OCI-LY7 (cell line): ENCODE data around the gene GALNT10. TPM values are rescaled to one million over a fixed set of nuclear protein-coding genes. Genes with fewer than 3 reads are reported as not detected.

Experiments
- BruUV-seq: library from RNA; stranded (reverse); fragments of 400-500 nt; replicated peaks from 2 replicates; lab custom pipeline; 2021; lab: Mats Ljungman, UMichigan
- CTCF ChIA-PET: fragments of 300-600 bp; sonication (Branson Sonifier 250); formaldehyde crosslinking; loops from one replicate; lab custom pipeline; 2022; ENCODE audit warnings: antibody characterized with exemption; ENCODE audit not compliant: unreplicated experiment; lab: Charles Lee
- POLR2A ChIA-PET: fragments of 300-600 bp; sonication (Branson Sonifier 250); formaldehyde crosslinking; loops from one replicate; lab custom pipeline; 2022; ENCODE audit warnings: antibody characterized with exemption; lab: Charles Lee
- DNase-seq: peaks from one replicate; pipeline ENCODE4 v3.0.0-alpha.2; 2015; ENCODE audit warnings: low spot score
- H2AFZ ChIP-seq: fragments of 200-600 bp; sonication (generic), shearing (Covaris generic); 2 replicates; pipeline ENCODE4 v1.6.1; 2014; ENCODE audit warnings: mild to moderate bottlenecking, antibody characterized with exemption, low read length, moderate library complexity
- H3K27ac ChIP-seq: fragments of 200-600 bp; sonication (generic); 2 replicates; pipeline ENCODE4 v1.5.1; 2014; ENCODE audit warnings: mixed run types, low read depth, mild to moderate bottlenecking, moderate library complexity, low read length, inconsistent platforms; ENCODE audit not compliant: poor library complexity, severe bottlenecking
- H3K36me3 ChIP-seq: fragments of 200-600 bp; sonication (generic); 2 replicates; pipeline ENCODE4 v1.6.1; 2014; ENCODE audit warnings: mild to moderate bottlenecking, antibody characterized with exemption, low read length, moderate library complexity, mixed read lengths; ENCODE audit not compliant: insufficient read depth
- H3K4me1 ChIP-seq: fragments of 200-600 bp; sonication (generic); 2 replicates; pipeline ENCODE4 v1.5.1; 2014; ENCODE audit warnings: mild to moderate bottlenecking, low read length; ENCODE audit not compliant: insufficient read depth, poor library complexity, severe bottlenecking
- H3K4me2 ChIP-seq: fragments of 200-600 bp; sonication (generic); 2 replicates; pipeline ENCODE4 v1.6.1; 2014; ENCODE audit warnings: mild to moderate bottlenecking, low read length
- H3K4me3 ChIP-seq: fragments of 200-600 bp; sonication (generic); 2 replicates; pipeline ENCODE4 v1.5.1; 2014; ENCODE audit warnings: mild to moderate bottlenecking, low read depth, low read length; ENCODE audit not compliant: poor library complexity, severe bottlenecking
- H3K79me2 ChIP-seq: fragments of 200-600 bp; sonication (generic); 2 replicates; pipeline ENCODE4 v1.6.1; 2016; ENCODE audit warnings: low read depth, mild to moderate bottlenecking, low read length, moderate library complexity, mixed read lengths; ENCODE audit not compliant: insufficient read depth
- H3K9me2 ChIP-seq: fragments of 200-600 bp; sonication (generic); 2 replicates; pipeline ENCODE4 v1.6.1; 2016; ENCODE audit warnings: mild to moderate bottlenecking, low read length, mixed read lengths; ENCODE audit not compliant: insufficient read depth
- H3K9me3 ChIP-seq: fragments of 200-600 bp; sonication (generic); 2 replicates; pipeline ENCODE4 v1.6.1; 2014; ENCODE audit warnings: mild to moderate bottlenecking, mixed run types, low read length, mixed read lengths
- H4K20me1 ChIP-seq: fragments of 200-600 bp; sonication (generic); 2 replicates; pipeline ENCODE4 v1.6.1; 2014; ENCODE audit warnings: mild to moderate bottlenecking, antibody characterized with exemption, low read length, moderate library complexity, mixed read lengths; ENCODE audit not compliant: insufficient read depth
- CTCF ChIP-seq: fragments of 200-600 bp; sonication (generic); conservative IDR thresholded peaks from 2 replicates; pipeline ENCODE4 v1.5.1; 2014; ENCODE audit warnings: mild to moderate bottlenecking, antibody characterized with exemption, low read length, moderate library complexity, mixed read lengths
- EZH2phosphoT487 ChIP-seq: fragments of 200-600 bp; sonication (generic); IDR thresholded peaks from 2 replicates; pipeline ENCODE4 v1.6.1; 2018; ENCODE audit warnings: low read depth, borderline replicate concordance, mild to moderate bottlenecking, mixed run types, antibody characterized with exemption, low read length, moderate library complexity, mixed read lengths
- intact Hi-C: fragments of 100-400 bp; cut with micrococcal nuclease; formaldehyde crosslinking; loops from one replicate; pipeline ENCODE4 v1.10.0; 2022; ENCODE audit not compliant: unreplicated experiment
- total RNA-seq, 2 experiments: library from RNA; depleted of rRNA in 1 of 2; stranded (reverse); fragments of >200 nt in 1 of 2; shearing (Covaris generic) in 1 of 2; gene quantifications; 2 replicates each; pipeline ENCODE4 v1.2.3, GENCODE V29; 2014 to 2022

Gene GALNT10
- total RNA-seq, 2 experiments from 2014 or later: 7.3 to 20.6 TPM

GRCh38 chr5:154276261-154276972 lies 85.9 kb downstream of the GALNT10 start:
- Histone ChIP-seq H3K9me2 (no peaks in the 10 kb centered on the region), H3K79me2 (no peaks in the 10 kb centered on the region), H4K20me1 (no peaks in the 10 kb centered on the region), H3K9me3 (no peaks in the 10 kb centered on the region), H3K36me3 (no peaks in the 10 kb centered on the region), H3K4me3 (no peak overlapping the region), H2AFZ (no peak overlapping the region), H3K4me2 (no peak overlapping the region), H3K4me1 (no peaks in the 10 kb centered on the region), H3K27ac (no peak overlapping the region)
- intact Hi-C loops: no loop called here
- TF ChIP-seq EZH2phosphoT487 (no peak), CTCF (no peak)
- ChIA-PET CTCF (interaction anchor here (0.5 kb wide), 1 partner anchor 316 kb away, joined by 10 read pairs; no protein-coding TSS in a partner anchor), POLR2A (interaction anchor here (0.7 kb wide), 1 partner anchor 136 kb away, joined by 3 read pairs; no protein-coding TSS in a partner anchor)
- DNase-seq: no peak
- BruUV-seq: no TSS peak

- Histone ChIP-seq H4K20me1 (no peaks in the 10 kb centered on the region), H3K4me3 (no peak overlapping the region), H3K9me2 (no peaks in the 10 kb centered on the region), H3K27ac (no peak overlapping the region), H2AFZ (no peak overlapping the region), H3K9me3 (no peaks in the 10 kb centered on the region), H3K4me2 (no peak overlapping the region), H3K4me1 (no peaks in the 10 kb centered on the region), H3K36me3 (no peaks in the 10 kb centered on the region), H3K79me2 (no peaks in the 10 kb centered on the region)
- no TSS peak for BruUV-seq
- intact Hi-C loops: no loop called here
- no peak for DNase-seq
- CTCF ChIA-PET: no interaction called here
- POLR2A ChIA-PET: interaction anchor here (0.7 kb wide), 1 partner anchor 137 kb away, joined by 3 read pairs; no protein-coding TSS in a partner anchor
- no peak for TF ChIP-seq EZH2phosphoT487
- TF ChIP-seq CTCF: no peak
Observed at GRCh38 chr5:154276973-154277331, 86.4 kb downstream of the GALNT10 start.

- ChIA-PET CTCF (no interaction called here), POLR2A (interaction anchor here (0.7 kb wide), 1 partner anchor 137 kb away, joined by 3 read pairs; no protein-coding TSS in a partner anchor)
- no peak for DNase-seq
- no TSS peak for BruUV-seq
- intact Hi-C loops: no loop called here
- Histone ChIP-seq H3K4me3 (no peak overlapping the region), H4K20me1 (no peaks in the 10 kb centered on the region), H3K36me3 (no peaks in the 10 kb centered on the region), H3K9me2 (no peaks in the 10 kb centered on the region), H2AFZ (no peak overlapping the region), H3K9me3 (no peaks in the 10 kb centered on the region), H3K27ac (no peak overlapping the region), H3K4me2 (no peak overlapping the region), H3K79me2 (no peaks in the 10 kb centered on the region), H3K4me1 (no peaks in the 10 kb centered on the region)
- TF ChIP-seq EZH2phosphoT487 (no peak), CTCF (no peak)
Observed at GRCh38 chr5:154277499-154277898, 87.0 kb downstream of the GALNT10 start.
